K562 (cell line): ENCODE data around the gene ANP32B. TPM values are rescaled to one million over a fixed set of nuclear protein-coding genes. Genes with fewer than 3 reads are reported as not detected.

ENCODE experiments used
- ATF1 ChIP-seq, 2 experiments: fragments of 450-650 bp in 1 of 2; IDR thresholded peaks; 2 replicates each; pipeline ENCODE4 v1.6.1; 2016; ENCODE audit warnings: missing compliant biosample characterization in 1 of 2, missing genetic modification characterization in 1 of 2
- BRD9 ChIP-seq: fragments of 450-650 bp; IDR thresholded peaks from 2 replicates; pipeline ENCODE4 v1.6.1; 2018; ENCODE audit warnings: low read depth; ENCODE audit not compliant: partially characterized antibody
- NBN ChIP-seq: fragments of 450-650 bp; IDR thresholded peaks from 2 replicates; pipeline ENCODE4 v1.6.1; 2016; ENCODE audit warnings: low read depth, mild to moderate bottlenecking
- NR2C1 ChIP-seq, 2 experiments: fragments of 450-650 bp; IDR thresholded peaks; 2 replicates each; pipeline ENCODE4 v1.6.1; 2017; ENCODE audit warnings: mild to moderate bottlenecking in 2 of 2, antibody characterized with exemption in 1 of 2, inconsistent platforms in 1 of 2, missing compliant biosample characterization in 1 of 2, missing genetic modification characterization in 1 of 2
- ZKSCAN3 ChIP-seq: fragments of 250-450 bp; sonication (Bioruptor Pico); IDR thresholded peaks from 2 replicates; pipeline ENCODE4 v1.4.0; 2020
- polyA plus RNA-seq, 8 experiments: library from polyadenylated mRNA; depleted of rRNA in 4 of 8; stranded (reverse) in 5 of 8; unstranded in 3 of 8; fragments of >200 nt; fragmentation: Nextera tagmentation in 2 of 8; fragmentation: Illumina TruSeq in 1 of 8; extraction: Ambion mirVana in 2 of 8; extraction: Trizol in 1 of 8; gene quantifications; 2 replicates each; pipeline versions ENCODE4 v1.2.1 to v1.2.3, GENCODE V29; 2011 to 2014; ENCODE audit warnings: inconsistent platforms in 1 of 8, missing spikeins in 1 of 8
- total RNA-seq, 7 experiments: library from RNA; depleted of rRNA in 6 of 7; stranded (reverse); fragments of >200 nt in 6 of 7; fragmentation: Illumina TruSeq in 2 of 7; extraction: Trizol in 2 of 7; gene quantifications; 2 replicates each; pipeline versions ENCODE4 v1.2.1 to v1.2.3, GENCODE V29; 2011 to 2021; ENCODE audit warnings: low replicate concordance in 1 of 7
- TF ChIP-seq, protein P1 (sequence below), 2 experiments: fragments of 450-650 bp in 1 of 2; IDR thresholded peaks; 2 replicates each; pipeline ENCODE4 v1.6.1; 2011 to 2017; ENCODE audit warnings: low read depth in 2 of 2, antibody characterized with exemption in 1 of 2, borderline replicate concordance in 1 of 2, low read length in 1 of 2, mild to moderate bottlenecking in 1 of 2, mixed read lengths in 1 of 2; ENCODE audit not compliant: control insufficient read depth in 1 of 2
- TF ChIP-seq, protein P2 (sequence below): IDR thresholded peaks from 3 replicates; pipeline ENCODE4 v1.6.1; 2011; ENCODE audit warnings: borderline replicate concordance, mild to moderate bottlenecking; ENCODE audit not compliant: insufficient read length, insufficient read depth
- TF ChIP-seq, protein P3 (sequence below), 3 experiments: fragments of 200-800 bp in 1 of 3; sonication (Bioruptor generic) in 1 of 3; sonication (generic) in 1 of 3; formaldehyde crosslinking in 1 of 3; IDR thresholded peaks; 2 replicates each; pipeline versions ENCODE4 v1.6.1 to v1.8.0; 2016 to 2022; ENCODE audit warnings: mild to moderate bottlenecking in 2 of 3, missing compliant biosample characterization in 2 of 3, missing genetic modification characterization in 2 of 3, missing genetic modification reagents in 1 of 3
- TF ChIP-seq, protein P4 (sequence below): sonication (generic); formaldehyde crosslinking; IDR thresholded peaks from 2 replicates; pipeline ENCODE4 v1.8.0; 2023; ENCODE audit warnings: mild to moderate bottlenecking, missing genetic modification reagents

Gene ANP32B
- total and polyA plus RNA-seq, 9 of the 15 experiments (the other 6 are each of a cell fraction or from before 2014, with no cell fraction given), result 68.9 to 815 (median 141) TPM

DNA sequence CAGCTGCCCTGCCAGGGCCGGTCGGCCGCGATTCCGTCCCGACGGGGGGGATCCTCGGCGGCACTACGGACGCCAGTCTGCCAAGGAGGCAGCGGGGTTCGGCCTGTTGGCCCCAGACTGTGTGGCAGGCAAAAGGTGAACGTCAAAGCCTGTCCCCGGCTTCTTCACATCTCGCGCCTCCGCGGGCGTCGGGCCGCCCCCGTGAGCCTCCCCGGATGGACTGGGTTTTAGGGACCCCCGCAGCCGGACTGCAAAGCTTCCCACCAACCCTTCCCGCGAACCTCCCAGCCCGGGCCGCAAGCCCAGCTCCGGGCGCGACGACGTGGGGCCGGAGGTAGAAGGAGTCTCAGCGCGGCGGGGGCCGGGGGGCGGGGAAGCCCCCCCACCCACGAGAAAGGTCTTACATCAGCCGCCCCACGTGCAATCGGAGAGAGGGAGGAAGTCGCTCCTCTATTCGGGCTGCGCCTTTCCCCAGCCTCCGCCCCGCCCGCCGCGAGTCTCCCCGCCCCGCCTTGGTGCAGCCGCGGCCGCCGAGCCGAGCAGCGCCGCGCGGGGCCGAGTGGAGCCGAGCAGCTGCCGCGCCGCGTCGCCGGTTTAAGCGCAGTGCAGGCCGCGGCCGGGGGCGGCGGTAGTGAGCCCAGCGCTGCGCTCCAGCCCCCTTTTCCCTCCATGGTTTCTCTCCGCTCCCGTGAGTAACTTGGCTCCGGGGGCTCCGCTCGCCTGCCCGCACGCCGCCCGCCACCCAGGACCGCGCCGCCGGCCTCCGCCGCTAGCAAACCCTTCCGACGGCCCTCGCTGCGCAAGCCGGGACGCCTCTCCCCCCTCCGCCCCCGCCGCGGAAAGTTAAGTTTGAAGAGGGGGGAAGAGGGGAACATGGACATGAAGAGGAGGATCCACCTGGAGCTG, at the start of gene ANP32B (continued):
- TF ChIP-seq, protein P1, sequence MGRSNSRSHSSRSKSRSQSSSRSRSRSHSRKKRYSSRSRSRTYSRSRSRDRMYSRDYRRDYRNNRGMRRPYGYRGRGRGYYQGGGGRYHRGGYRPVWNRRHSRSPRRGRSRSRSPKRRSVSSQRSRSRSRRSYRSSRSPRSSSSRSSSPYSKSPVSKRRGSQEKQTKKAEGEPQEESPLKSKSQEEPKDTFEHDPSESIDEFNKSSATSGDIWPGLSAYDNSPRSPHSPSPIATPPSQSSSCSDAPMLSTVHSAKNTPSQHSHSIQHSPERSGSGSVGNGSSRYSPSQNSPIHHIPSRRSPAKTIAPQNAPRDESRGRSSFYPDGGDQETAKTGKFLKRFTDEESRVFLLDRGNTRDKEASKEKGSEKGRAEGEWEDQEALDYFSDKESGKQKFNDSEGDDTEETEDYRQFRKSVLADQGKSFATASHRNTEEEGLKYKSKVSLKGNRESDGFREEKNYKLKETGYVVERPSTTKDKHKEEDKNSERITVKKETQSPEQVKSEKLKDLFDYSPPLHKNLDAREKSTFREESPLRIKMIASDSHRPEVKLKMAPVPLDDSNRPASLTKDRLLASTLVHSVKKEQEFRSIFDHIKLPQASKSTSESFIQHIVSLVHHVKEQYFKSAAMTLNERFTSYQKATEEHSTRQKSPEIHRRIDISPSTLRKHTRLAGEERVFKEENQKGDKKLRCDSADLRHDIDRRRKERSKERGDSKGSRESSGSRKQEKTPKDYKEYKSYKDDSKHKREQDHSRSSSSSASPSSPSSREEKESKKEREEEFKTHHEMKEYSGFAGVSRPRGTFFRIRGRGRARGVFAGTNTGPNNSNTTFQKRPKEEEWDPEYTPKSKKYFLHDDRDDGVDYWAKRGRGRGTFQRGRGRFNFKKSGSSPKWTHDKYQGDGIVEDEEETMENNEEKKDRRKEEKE (IDR thresholded peaks at IDR 0.05; ENCODE audit: borderline replicate concordance in 1 of 2, control insufficient read depth in 1 of 2, low read depth in 2 of 2, low read length in 1 of 2), result 0 out of 4 replicates have a peak, but pooled peaks of 1 of the 2 experiments have one; percentile 83
- TF ChIP-seq, protein P2, sequence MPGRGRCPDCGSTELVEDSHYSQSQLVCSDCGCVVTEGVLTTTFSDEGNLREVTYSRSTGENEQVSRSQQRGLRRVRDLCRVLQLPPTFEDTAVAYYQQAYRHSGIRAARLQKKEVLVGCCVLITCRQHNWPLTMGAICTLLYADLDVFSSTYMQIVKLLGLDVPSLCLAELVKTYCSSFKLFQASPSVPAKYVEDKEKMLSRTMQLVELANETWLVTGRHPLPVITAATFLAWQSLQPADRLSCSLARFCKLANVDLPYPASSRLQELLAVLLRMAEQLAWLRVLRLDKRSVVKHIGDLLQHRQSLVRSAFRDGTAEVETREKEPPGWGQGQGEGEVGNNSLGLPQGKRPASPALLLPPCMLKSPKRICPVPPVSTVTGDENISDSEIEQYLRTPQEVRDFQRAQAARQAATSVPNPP, result no peak
- TF ChIP-seq, protein P3, sequence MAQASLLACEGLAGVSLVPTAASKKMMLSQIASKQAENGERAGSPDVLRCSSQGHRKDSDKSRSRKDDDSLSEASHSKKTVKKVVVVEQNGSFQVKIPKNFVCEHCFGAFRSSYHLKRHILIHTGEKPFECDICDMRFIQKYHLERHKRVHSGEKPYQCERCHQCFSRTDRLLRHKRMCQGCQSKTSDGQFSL (CRISPR knock-in tag; IDR thresholded peaks at IDR 0.05), result peak; percentile 99
- TF ChIP-seq, protein P3 (tag; IDR thresholded peaks at IDR 0.05), result peak in 1 of 2 experiments; percentile 97; a peak in 2 of 4 replicates
- TF ChIP-seq ZKSCAN3 (CRISPR knock-in tag) (no peak), ATF1 (CRISPR knock-in tag; IDR thresholded peaks at IDR 0.05) (no peak), ATF1 (tag; IDR thresholded peaks at IDR 0.05) (peak; percentile 76), BRD9 (peak; percentile 92), NR2C1 (IDR thresholded peaks at IDR 0.05) (no peak), NR2C1 (tag; IDR thresholded peaks at IDR 0.05) (peak; percentile 56), NBN (peak; percentile 61; the same call in 1 of the 2 replicates)
- TF ChIP-seq, protein P4, sequence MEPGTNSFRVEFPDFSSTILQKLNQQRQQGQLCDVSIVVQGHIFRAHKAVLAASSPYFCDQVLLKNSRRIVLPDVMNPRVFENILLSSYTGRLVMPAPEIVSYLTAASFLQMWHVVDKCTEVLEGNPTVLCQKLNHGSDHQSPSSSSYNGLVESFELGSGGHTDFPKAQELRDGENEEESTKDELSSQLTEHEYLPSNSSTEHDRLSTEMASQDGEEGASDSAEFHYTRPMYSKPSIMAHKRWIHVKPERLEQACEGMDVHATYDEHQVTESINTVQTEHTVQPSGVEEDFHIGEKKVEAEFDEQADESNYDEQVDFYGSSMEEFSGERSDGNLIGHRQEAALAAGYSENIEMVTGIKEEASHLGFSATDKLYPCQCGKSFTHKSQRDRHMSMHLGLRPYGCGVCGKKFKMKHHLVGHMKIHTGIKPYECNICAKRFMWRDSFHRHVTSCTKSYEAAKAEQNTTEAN, result no peak
